Measurements from ENCODE around the gene SLC23A2.

GRCh38 chr20:4920655-4921054 is 80.7 kb downstream of the SLC23A2 start:
- no peak for TF ChIP-seq ZNF776 (tag by site-specific recombination; IDR thresholded peaks at IDR 0.05; ENCODE audit: borderline replicate concordance)
- no peak for TF ChIP-seq KLF10 (tag by site-specific recombination; IDR thresholded peaks at IDR 0.05)
- TF ChIP-seq CTCF (tag by site-specific recombination; IDR thresholded peaks at IDR 0.05), result no peak
- TF ChIP-seq KLF8 (tag by site-specific recombination; IDR thresholded peaks at IDR 0.05), result no peak
- TF ChIP-seq ZBTB21 (tag by site-specific recombination; IDR thresholded peaks at IDR 0.05), result no peak
- no peak for TF ChIP-seq ELK4 (IDR thresholded peaks at IDR 0.05; ENCODE audit: borderline replicate concordance, low read depth, low read length)
- TF ChIP-seq ZIC2 (tag by site-specific recombination; IDR thresholded peaks at IDR 0.05), result no peak
- no peak for TF ChIP-seq ZNF266 (tag by site-specific recombination; IDR thresholded peaks at IDR 0.05; ENCODE audit: low read depth)
- TF ChIP-seq YY1 (tag by site-specific recombination; IDR thresholded peaks at IDR 0.05), result no peak
- TF ChIP-seq REST (tag by site-specific recombination; IDR thresholded peaks at IDR 0.05), result no peak
- no peak for TF ChIP-seq IKZF3 (tag by site-specific recombination; IDR thresholded peaks at IDR 0.05)
- TF ChIP-seq ZNF335 (tag by site-specific recombination; conservative IDR thresholded peaks at IDR 0.05), result no peak

Data from HEK293 (cell line).